SHP77 (cell line): ENCODE measurements around the gene MEX3B.
A peak's percentile ranks its signal among the peaks of the same experiment; 100 is the strongest.
"Not testable (repeated sequence)": the region's sequence is repeated elsewhere in the genome, so short reads cannot be mapped to it uniquely, and the experiment has no call there.

ENCODE experiments used
- DNase-seq, 2 experiments: peaks; one replicate each; lab custom pipeline; 2025; lab: John Stamatoyannopoulos, UW

The MEX3B gene

DNA sequence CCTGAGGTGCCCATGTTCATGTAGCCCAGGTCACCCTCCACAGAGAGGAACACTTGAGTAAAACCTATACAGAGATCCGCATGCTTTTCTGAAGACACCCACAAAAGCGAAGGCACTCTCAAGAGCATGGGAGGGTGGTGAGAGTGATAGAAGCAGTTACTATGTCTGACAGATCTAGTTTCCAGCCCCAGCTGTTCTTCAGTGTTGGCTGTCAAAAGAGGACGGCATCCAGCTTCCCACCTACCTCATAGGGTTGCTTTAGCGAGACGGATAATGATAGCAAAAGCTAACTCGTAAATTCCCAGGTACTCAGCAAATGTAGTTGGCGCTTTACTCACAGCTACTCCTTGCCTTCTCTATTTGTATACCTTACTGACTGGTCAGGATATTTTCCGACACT is 3.0 kb upstream of the MEX3B start:
- no peak for DNase-seq

DNA sequence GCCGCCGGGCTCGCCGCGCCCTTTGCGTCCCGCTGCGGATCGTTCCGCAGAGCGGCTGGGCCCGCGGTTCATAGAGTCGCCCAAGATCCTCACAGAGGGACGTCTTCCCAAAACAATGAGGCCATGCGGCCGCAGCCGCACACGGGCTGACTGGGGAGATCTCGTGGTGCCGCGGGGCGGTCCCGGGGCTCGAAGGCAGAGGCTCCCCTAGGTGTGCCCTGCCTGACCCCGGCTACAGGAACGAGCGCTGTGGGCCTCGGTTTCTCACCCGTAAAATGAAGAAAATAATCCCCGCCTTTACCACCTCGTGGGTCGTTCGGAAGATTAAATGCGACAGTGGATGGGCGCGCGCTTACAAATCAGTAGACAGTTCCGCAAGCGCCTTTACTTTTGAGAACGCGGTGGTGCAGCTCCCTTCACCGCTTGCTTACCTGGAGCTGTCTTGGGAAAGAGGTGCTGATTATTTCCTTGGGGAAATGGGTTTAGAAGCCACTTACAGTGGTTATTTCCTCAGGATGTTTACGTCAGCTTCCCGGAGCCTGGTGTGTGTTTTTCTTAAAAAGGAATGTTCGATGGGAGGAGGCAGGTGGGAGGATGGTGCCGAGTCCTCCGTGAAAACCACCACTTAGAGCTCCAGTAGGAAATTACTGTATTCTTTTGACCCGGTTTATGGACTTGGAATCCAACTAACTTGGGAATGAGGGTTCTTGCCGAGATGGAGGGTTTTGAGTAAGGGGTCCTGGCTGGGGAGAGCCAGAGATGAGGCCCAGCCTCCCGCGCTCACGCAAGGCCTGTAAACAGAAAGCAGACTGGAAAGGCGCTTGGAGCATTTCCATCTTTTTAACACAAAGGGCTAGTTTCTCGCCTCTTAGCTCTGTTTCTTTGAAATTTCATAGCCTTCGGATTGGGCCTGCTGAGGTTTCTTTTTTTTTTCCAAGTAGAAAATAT is 1.9 kb upstream of the MEX3B start:
- DNase-seq: no peak

- peak; percentile 87 to 92 for DNase-seq
Observed at GRCh38 chr15:82046666-82047452, 1.0 kb upstream of the MEX3B start.

DNA sequence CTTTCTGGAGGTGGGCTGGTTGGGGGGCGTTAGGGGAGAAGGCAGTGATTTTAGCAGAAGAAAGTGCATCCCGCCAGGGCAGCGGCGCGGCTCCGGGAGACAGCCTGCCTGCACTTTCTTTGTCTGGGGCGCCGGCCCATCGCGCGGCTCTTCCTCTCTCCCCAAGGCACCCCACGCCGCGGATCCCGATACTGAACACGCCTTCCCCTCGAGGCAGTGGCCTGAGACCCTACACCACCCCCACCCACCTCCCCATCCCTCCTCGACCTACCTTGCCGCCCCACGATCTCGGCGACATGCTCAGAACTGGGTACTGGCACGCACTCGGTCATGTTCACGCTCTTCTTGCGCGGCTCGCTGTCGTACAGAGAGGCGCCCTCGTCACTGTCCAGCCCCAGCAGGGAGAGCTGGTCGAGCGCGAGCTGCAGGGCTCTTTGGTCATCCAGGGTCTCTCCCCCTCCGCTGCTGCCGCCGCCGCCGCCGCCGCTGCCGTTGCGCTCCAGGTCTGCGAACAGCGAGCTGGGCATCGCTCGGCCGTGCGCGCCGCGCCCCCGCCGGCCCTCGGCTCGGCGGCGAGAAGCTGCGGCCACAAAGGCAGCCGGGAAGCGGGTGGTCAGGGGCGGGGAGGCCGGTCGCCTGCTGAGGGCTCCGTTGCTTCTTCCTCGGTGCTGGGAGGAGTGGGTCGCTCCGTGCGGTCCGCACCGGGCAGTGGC is 483 bp downstream of the MEX3B start:
- DNase-seq: peak in 1 of 2 experiments; percentile 42

GRCh38 chr15:82044373-82045178 is 1.2 kb downstream of the MEX3B start:
- peak in 1 of 2 experiments; percentile 17 for DNase-seq

GRCh38 chr15:82043796-82044372 is 1.9 kb downstream of the MEX3B start:
- no peak for DNase-seq

GRCh38 chr15:82043130-82043673 is 2.6 kb downstream of the MEX3B start:
- DNase-seq: no peak

- DNase-seq: peak; percentile 87 to 89
Observed at GRCh38 chr15:82040862-82041261, 5.0 kb downstream of the MEX3B start.

- no peak for DNase-seq
Observed at GRCh38 chr15:82040390-82040789, 5.4 kb downstream of the MEX3B start.

- no peak for DNase-seq
Observed at GRCh38 chr15:82039871-82040270, 5.9 kb downstream of the MEX3B start.

GRCh38 chr15:82036461-82036860 is 9.4 kb downstream of the MEX3B start:
- DNase-seq: no peak

- DNase-seq: no peak
Observed at GRCh38 chr15:82031871-82032270, 13.9 kb downstream of the MEX3B start.

GRCh38 chr15:82030176-82030575 is 15.6 kb downstream of the MEX3B start:
- DNase-seq: no peak

DNA sequence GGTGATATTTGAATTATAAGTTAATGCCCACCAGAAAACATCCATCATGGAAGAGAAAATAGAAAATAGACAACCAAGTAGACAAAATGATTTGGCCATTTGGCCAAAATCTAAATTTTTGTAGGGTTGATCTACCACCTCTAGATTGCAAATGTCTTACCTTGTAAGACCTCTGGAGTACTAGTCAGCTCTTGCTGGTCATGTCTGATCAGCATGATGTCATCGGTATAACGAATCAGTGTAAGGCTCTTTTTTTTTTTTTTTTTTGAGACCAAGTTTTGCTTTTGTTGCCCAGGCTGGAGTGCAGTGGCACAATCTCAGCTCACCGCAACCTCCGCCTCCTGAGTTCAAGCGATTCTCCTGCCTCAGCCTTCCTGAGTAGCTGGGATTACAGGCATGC is 17.7 kb downstream of the MEX3B start:
- not testable (repeated sequence) for DNase-seq

GRCh38 chr15:82021992-82022391 is 23.8 kb downstream of the MEX3B start:
- DNase-seq: peak; percentile 85 to 87

- no peak for DNase-seq
Observed at GRCh38 chr15:82020625-82021394, 25.0 kb downstream of the MEX3B start.

DNA sequence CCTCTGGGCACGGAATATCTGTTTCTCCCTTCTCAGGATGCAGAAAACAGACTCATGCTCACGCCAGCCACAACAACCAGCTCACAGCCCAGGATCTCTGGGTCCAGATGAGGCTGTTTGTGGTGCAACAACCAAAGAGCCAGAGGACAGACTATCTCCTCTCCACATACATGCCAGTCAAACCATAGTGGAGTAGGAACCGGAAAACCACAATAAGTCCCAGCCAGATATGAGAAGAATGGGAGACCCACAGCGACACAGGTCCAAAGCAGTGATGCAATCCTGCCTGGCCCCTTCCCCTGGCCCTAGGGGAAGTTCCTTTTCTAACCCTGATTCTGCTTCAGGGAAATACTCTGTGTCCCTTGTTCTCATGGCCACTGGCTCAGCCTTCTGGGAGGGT is 27.6 kb downstream of the MEX3B start:
- no peak for DNase-seq

GRCh38 chr15:82017656-82018055 is 28.2 kb downstream of the MEX3B start:
- DNase-seq: no peak

DNA sequence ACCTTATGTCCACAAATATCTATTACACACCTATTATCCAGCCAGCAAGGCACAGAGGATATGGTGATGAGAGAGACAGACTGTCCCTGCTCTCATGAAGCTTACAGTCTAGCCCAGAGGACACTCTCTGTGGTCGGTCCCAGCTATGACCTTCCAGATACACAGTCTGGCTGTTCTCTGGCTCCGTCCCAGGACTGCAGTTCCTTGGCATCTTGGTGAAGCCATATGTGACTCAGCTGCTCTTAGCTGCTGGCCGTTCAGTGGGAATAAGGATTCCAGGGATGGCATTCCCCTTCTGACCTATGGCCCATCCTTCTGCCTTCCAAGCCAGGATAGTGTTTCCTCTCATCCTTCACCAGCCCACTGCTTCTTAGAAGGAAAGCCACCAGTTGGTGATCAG is 30.8 kb downstream of the MEX3B start:
- DNase-seq: no peak

DNA sequence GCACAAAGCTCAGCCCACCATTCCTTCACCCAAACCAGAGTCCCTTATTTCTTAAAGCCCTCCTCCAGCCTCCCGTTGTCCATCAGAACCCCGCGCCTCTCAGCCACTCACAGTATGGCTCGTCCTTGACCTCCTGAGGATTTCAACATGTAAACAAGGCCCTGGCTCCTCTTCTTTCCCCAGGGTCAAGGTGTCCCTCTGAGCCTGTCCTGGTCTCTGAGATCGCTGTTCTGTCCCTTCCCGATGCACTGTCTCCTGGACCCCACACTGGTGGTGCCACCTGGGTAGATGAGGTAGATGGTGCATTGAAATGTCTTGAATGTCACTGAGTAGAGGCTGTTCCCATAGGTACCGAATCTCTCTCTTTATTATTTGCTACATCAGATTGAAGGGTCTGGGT is 32.9 kb downstream of the MEX3B start:
- DNase-seq: no peak
